ENCODE measurements around the gene NUMB.

DNA sequence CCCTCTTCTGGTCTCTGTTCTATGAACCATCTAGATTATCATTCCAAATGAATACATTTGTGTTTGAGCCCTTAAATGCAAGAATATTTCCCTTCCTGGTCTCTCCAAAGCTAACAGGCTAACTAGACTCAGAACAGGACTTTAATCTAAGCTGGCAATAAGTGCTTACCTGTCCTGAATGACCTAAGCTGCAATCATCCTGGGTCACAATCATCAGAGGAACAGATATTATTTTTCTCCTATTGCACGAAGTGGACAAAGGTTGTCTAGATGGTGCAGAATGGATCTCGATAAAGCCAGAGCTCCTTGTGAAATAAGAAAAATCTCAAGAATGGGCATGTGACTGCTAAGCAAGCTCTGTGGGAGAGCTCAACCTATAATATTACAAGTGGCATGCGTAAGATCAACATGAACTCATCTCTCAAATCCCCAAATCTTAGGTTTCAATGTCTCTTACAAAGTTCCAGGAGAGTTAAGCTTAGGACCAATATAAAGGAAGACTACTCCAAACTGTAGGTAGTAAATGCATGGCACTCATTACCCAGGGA is 10.6 kb upstream of the NUMB start:
- TF ChIP-seq POLR2A (IDR thresholded peaks at IDR 0.05; ENCODE audit: low read length) (no peak), GATA1 (IDR thresholded peaks at IDR 0.05; ENCODE audit: low read depth, low read length) (no peak)

Data from erythroblast (primary cell).